Liver (tissue), 3 donors: Measurements from ENCODE around the gene HDAC8.
"Not testable (repeated sequence)": the region's sequence is repeated elsewhere in the genome, so short reads cannot be mapped to it uniquely, and the experiment has no call there.

Experiments used
- CTCF ChIP-seq: fragments of 150-350 bp; IDR thresholded peaks from 2 replicates; pipeline ENCODE4 v1.5.1; 2017; ENCODE audit warnings: improper control_type of control experiment, low read depth, low read length; ENCODE audit not compliant: missing input control
- EGR1 ChIP-seq, 2 donors: IDR thresholded peaks; 2 replicates each; pipeline ENCODE4 v1.6.1; 2016 to 2018; ENCODE audit warnings: antibody characterized with exemption in 2 of 2, low read depth in 2 of 2
- GABPA ChIP-seq, 2 donors: IDR thresholded peaks in 1 of 2; conservative IDR thresholded peaks in 1 of 2; 2 replicates each; pipeline ENCODE4 v1.6.1; 2016; ENCODE audit warnings: antibody characterized with exemption in 2 of 2, mild to moderate bottlenecking in 1 of 2, moderate library complexity in 1 of 2
- JUND ChIP-seq, 2 donors: IDR thresholded peaks; 2 replicates each; pipeline ENCODE4 v1.6.1; 2016; ENCODE audit warnings: antibody characterized with exemption in 2 of 2
- MAX ChIP-seq: IDR thresholded peaks from 2 replicates; pipeline ENCODE4 v1.6.1; 2016; ENCODE audit warnings: antibody characterized with exemption
- REST ChIP-seq: IDR thresholded peaks from 2 replicates; pipeline ENCODE4 v1.6.1; 2016; ENCODE audit warnings: antibody characterized with exemption, mild to moderate bottlenecking
- SP1 ChIP-seq: IDR thresholded peaks from 2 replicates; pipeline ENCODE4 v1.6.1; 2018; ENCODE audit warnings: antibody characterized with exemption, mild to moderate bottlenecking
- TAF1 ChIP-seq: conservative IDR thresholded peaks from 2 replicates; pipeline ENCODE4 v1.6.1; 2016; ENCODE audit warnings: antibody characterized with exemption, mild to moderate bottlenecking
- YY1 ChIP-seq: IDR thresholded peaks from 2 replicates; pipeline ENCODE4 v1.6.1; 2016; ENCODE audit warnings: antibody characterized with exemption, mild to moderate bottlenecking
- donor health status: healthy.
- donor health status: healthy.

- not testable (repeated sequence) for TF ChIP-seq CTCF; MAX; JUND (IDR thresholded peaks at IDR 0.05); TAF1; EGR1 (IDR thresholded peaks at IDR 0.05; ENCODE audit: low read depth in 2 of 2); GABPA (IDR thresholded peaks at IDR 0.05 in 1 of 2, conservative IDR thresholded peaks at IDR 0.05 in 1 of 2); SP1; REST; YY1
These were observed 167.5 kb downstream of the HDAC8 start for GRCh38 chrX:72405136-72405535.
